WI38 (cell line): ENCODE data around the gene TEKT3.

Source experiments
- H3K4me3 ChIP-seq: 2 replicates; pipeline ENCODE4 v1.5.1; 2011; ENCODE audit warnings: low read depth, mild to moderate bottlenecking, control low read depth, low read length
- CTCF ChIP-seq: IDR thresholded peaks from 2 replicates; pipeline ENCODE4 v1.5.1; 2012; ENCODE audit warnings: low read depth, mild to moderate bottlenecking, control low read depth, low read length

TEKT3 gene

DNA sequence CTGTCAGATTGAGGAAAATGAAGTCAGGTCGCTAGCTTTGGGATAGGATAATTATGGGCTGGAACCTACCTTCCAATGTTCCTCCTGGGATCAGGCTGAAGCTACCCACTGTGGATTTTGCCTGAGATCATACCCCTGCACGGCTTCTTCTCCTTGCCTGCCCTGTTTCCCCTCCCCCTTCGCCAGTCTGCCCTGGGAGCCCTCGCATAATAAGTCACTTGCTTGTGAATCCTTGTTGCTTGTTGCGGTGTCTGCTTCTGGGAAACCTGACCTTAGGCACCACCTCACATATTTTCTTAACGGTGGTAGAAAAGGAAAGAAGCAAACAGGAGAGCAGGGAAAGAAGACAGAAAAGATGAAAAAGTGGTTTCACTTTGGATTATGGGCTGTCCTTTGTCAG lies 63.0 kb downstream of the TEKT3 start:
- no peak overlapping the region; the same call in 1 of the 2 replicates for H3K4me3 ChIP-seq
- TF ChIP-seq CTCF: no peak

DNA sequence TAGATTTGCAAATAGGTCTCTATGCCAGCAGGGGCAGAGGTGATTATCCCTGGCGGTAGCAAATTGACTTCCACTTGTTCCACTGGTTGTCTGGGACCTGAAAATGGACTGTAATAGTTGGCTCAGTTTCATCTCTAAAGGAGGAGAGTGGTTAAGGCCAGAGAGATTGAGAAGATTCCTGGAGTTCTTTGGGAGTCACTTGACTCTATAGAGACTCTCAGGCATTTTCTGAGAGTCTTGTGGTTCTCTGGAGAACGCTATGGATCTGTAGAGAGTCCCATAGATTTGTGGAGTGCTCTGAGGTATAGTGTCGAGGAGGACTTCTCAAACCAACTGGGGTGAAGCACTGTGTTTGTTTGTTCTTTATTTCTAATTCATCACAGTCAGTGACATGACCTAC lies 67.4 kb downstream of the TEKT3 start:
- H3K4me3 ChIP-seq: no peak overlapping the region
- no peak for TF ChIP-seq CTCF

DNA sequence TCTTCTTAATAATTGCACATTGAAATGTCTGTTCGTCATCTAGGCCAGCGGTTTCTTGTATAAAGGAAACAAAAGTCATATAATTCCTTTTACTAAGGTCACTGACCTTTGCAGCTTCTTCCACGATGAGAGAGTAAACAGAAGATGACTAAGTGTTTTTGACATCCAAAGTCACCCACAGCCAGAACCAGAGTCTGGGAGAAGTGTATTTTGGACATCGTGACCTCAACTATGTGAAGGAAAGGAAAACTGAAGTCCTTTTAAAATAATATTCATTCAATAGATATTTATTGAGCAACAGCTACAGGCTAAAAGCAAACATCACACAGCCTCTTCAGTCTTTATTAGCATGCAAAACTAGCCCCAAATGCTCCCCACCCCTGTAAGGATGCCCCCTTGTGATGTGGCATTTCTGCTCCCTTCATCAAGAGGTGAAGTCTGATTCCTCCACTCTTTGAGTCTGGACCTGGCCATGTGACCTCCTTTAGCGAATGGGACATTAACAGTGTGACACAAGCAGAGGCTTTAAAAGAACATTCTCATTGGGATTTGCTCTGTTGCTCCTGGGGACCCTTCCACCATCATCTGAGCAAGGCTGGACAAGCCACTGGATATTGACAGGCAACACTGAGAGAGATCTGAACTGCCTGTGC lies 68.1 kb downstream of the TEKT3 start:
- TF ChIP-seq CTCF: no peak
- H3K4me3 ChIP-seq: no peak overlapping the region

DNA sequence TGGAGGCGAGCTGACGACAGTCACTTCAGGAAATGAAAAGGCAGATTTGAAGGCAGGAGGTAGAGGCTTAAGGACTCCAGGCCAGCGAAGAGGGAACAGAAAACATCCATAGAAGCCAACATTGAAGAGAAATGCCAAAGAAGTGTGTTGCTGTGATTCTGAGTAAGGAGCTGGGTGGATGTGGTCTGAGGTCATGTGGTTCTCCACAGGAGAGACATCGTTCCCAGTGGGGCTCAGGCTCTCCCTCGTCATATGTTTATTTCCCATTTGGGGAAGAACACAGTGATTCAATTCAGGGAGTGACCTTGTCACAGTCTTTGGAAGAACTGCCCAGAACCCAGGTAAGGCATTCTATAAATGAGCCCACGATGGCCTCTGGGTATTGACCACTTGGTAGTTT lies 69.7 kb downstream of the TEKT3 start:
- no peak overlapping the region for H3K4me3 ChIP-seq
- no peak for TF ChIP-seq CTCF

DNA sequence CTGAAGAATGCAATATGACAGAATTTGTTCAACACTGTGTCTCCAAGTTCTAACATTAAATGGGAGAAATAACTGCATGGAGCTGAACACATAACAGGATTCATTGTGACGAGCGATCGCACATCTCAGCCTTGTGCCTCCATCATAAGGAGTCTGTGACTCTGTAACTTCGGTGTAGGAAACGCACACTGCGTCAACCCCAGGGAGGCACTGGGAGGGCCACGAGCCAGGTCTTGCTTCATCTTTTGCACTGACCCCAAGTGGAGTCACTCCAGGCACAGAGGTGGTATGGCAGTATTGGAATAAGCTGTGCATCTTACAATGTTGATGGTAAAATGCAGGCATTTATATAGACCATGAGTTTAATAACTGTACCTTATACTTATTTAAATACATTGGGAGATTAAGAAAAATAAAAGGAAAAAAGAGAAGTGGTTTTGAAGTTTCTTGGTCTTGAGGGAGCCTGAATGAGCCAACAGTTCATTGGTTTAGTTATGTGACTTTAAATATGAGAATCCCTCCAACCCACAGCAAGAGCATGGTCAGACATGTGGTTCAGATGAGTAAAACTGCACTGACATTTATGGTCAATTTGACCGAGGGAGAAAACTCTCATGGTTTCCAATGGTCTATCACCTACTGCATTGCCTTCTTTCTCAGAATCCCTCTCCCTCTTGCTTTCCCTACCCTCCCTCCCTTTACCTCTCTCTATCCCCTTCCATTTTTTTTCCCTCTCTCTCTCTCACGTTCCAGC lies 70.6 kb downstream of the TEKT3 start:
- TF ChIP-seq CTCF: no peak
- H3K4me3 ChIP-seq: no peak overlapping the region

DNA sequence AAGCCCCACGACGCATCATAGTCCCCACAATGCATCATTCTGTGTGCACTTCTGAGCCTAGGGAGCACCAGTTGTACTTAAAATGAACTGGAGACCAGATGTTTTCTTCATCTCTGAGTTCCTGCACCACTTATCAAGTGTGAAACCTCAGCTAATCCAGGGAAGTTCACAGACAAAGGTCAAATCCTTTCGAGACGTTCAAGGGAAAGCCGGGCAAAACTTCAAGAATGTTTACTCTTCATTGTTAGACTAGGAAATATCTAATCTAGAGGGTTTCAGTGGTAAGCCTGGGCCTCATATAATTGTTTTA lies 71.7 kb downstream of the TEKT3 start:
- TF ChIP-seq CTCF: no peak
- H3K4me3 ChIP-seq: no peak overlapping the region

- TF ChIP-seq CTCF: no peak
Observed at GRCh38 chr17:15269087-15269779, 72.2 kb downstream of the TEKT3 start.

More at GRCh38 chr17:15269087-15269779, 72.2 kb downstream of the TEKT3 start:
- H3K4me3 ChIP-seq: no peak overlapping the region
